Endodermal cell (in vitro differentiated cells): ENCODE results near the gene SPNS3. TPM values are rescaled to one million over a fixed set of nuclear protein-coding genes. Genes with fewer than 3 reads are reported as not detected.
A peak's percentile ranks its signal among the peaks of the same experiment; 100 is the strongest.

Experiments
- DNase-seq: peaks from one replicate; pipeline ENCODE4 v3.0.0-alpha.2; 2017
- H3K27ac ChIP-seq: 2 replicates; pipeline ENCODE4 v1.5.1; 2013; ENCODE audit warnings: mild to moderate bottlenecking, low read depth, low read length, moderate library complexity
- H3K27me3 ChIP-seq: 2 replicates; pipeline ENCODE4 v1.6.1; 2013; ENCODE audit warnings: mild to moderate bottlenecking, low read length, moderate library complexity; ENCODE audit not compliant: insufficient read depth, control insufficient read depth, poor library complexity, severe bottlenecking
- H3K36me3 ChIP-seq: 2 replicates; pipeline ENCODE4 v1.7.0; 2013; ENCODE audit warnings: mild to moderate bottlenecking, low read length, moderate library complexity; ENCODE audit not compliant: control insufficient read depth, insufficient read depth
- H3K4me1 ChIP-seq: one replicate; pipeline ENCODE4 v1.7.0; 2013; ENCODE audit warnings: low read length; ENCODE audit not compliant: control insufficient read depth, insufficient read depth
- H3K4me3 ChIP-seq: 2 replicates; pipeline ENCODE4 v1.5.1; 2013; ENCODE audit warnings: mild to moderate bottlenecking, low read length, moderate library complexity
- H3K9ac ChIP-seq: 2 replicates; pipeline ENCODE4 v1.6.1; 2013; ENCODE audit warnings: mild to moderate bottlenecking, low read length, moderate library complexity; ENCODE audit not compliant: poor library complexity, severe bottlenecking; ENCODE audit errors: extremely low read depth
- H3K9me3 ChIP-seq: 2 replicates; pipeline ENCODE4 v1.6.1; 2013; ENCODE audit warnings: mild to moderate bottlenecking, low read length, moderate library complexity; ENCODE audit not compliant: control insufficient read depth
- H3K27ac Mint-ChIP-seq: 2 replicates; pipeline ENCODE4 v1.8.0; 2020; ENCODE audit warnings: mixed read lengths
- H3K27me3 Mint-ChIP-seq: 2 replicates; pipeline ENCODE4 v1.8.0; 2021; ENCODE audit warnings: mild to moderate bottlenecking, mixed read lengths; ENCODE audit not compliant: insufficient read depth
- H3K36me3 Mint-ChIP-seq: 2 replicates; pipeline ENCODE4 v1.8.0; 2020; ENCODE audit warnings: low read depth, mixed read lengths
- H3K4me1 Mint-ChIP-seq: 2 replicates; pipeline ENCODE4 v1.8.0; 2020; ENCODE audit warnings: mixed read lengths
- H3K4me3 Mint-ChIP-seq: 2 replicates; pipeline ENCODE4 v1.8.0; 2020; ENCODE audit warnings: mild to moderate bottlenecking, moderate library complexity, mixed read lengths
- H3K9me3 Mint-ChIP-seq: 2 replicates; pipeline ENCODE4 v1.8.0; 2020; ENCODE audit warnings: mild to moderate bottlenecking, mixed read lengths
- WGBS, 2 experiments: methylation state at CpG; one replicate each; pipeline versions ENCODE4 v1.1.5 to v1.1.7; 2013; ENCODE audit warnings: missing lambda C conversion rate in 2 of 2, mixed read lengths in 1 of 2; ENCODE audit not compliant: insufficient coverage in 1 of 2, insufficient read length in 1 of 2; 5-methylcytosine and 5-hydroxymethylcytosine counted together
- total RNA-seq, 2 donors: library from RNA; stranded (reverse); fragmentation: NEBNext Ultra II Directional in 1 of 2; extraction: Animal tissue kit (Norgen Biotek cat#: 25700) in 1 of 2; gene quantifications; 2 replicates in 1 of 2; 3 replicates in 1 of 2; pipeline ENCODE4 v1.2.1, GENCODE V29; 2021
- TF ChIP-seq, protein P1 (sequence below): fragments of 200-600 bp; sonication (generic); conservative IDR thresholded peaks from 2 replicates; pipeline ENCODE4 v1.5.0; 2021; ENCODE audit warnings: antibody characterized with exemption, mild to moderate bottlenecking

The SPNS3 gene
- total RNA-seq, 2 donors from 2014 or later: not detected

- Histone ChIP-seq H3K9ac (no peak overlapping the region), H3K27ac (no peak overlapping the region), H3K27me3 (no peaks in the 10 kb centered on the region), H3K36me3 (no peaks in the 10 kb centered on the region), H3K9me3 (no peaks in the 10 kb centered on the region), H3K4me1 (no peaks in the 10 kb centered on the region), H3K4me3 (no peak overlapping the region)
- H3K4me1 Mint-ChIP-seq: no peaks in the 10 kb centered on the region
- DNase-seq: no peak
- TF ChIP-seq, protein P1, sequence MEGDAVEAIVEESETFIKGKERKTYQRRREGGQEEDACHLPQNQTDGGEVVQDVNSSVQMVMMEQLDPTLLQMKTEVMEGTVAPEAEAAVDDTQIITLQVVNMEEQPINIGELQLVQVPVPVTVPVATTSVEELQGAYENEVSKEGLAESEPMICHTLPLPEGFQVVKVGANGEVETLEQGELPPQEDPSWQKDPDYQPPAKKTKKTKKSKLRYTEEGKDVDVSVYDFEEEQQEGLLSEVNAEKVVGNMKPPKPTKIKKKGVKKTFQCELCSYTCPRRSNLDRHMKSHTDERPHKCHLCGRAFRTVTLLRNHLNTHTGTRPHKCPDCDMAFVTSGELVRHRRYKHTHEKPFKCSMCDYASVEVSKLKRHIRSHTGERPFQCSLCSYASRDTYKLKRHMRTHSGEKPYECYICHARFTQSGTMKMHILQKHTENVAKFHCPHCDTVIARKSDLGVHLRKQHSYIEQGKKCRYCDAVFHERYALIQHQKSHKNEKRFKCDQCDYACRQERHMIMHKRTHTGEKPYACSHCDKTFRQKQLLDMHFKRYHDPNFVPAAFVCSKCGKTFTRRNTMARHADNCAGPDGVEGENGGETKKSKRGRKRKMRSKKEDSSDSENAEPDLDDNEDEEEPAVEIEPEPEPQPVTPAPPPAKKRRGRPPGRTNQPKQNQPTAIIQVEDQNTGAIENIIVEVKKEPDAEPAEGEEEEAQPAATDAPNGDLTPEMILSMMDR: no peak
- no peaks in the 10 kb centered on the region for H3K9me3 Mint-ChIP-seq
- H3K27ac Mint-ChIP-seq: no peak overlapping the region
- no peaks in the 10 kb centered on the region for H3K27me3 Mint-ChIP-seq
- 68 to 78% methylated on average over 4 to 14 of the region's 14 CpGs for WGBS, 2 experiments
- no peaks in the 10 kb centered on the region for H3K36me3 Mint-ChIP-seq
- H3K4me3 Mint-ChIP-seq: no peak overlapping the region
Measured at GRCh38 chr17:4480929-4481898, 47.5 kb downstream of the SPNS3 start.

DNA sequence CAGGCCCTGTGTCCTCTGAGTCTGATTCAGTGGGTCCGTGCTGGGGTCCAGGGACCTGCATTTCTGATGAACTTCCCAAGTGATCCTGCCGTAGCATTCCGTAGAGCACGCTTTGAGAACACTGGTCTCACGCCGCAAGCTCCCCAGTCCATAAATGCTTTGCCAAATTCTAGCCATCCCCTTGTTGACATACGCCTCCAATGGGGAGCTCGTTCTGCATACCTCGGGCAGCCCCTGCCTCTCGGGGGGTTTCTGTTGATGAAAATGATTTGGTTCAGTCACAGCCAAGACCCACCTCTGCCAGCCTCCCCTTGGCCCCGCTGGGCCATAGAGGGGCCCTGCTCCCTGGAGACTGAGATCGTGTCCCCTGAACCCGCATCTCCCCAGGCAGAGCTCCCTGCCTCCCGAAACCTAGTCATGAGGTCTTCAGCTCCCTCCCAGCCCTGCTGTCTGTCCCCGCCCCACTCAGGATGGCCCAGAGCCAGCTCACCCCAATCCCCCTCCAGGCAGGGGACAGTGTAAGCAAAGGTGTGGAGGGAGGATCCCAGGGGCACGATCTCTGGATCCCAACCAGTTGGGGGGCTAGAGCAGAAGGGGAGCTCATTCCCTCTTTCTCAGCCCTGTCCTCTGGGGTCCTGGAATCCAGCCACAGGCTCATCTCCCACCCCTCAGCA is 48.7 kb downstream of the SPNS3 start:
- 94 to 95% methylated on average over 7 to 16 of the region's 16 CpGs for WGBS, 2 experiments
- Mint-ChIP-seq H3K4me1 (no peaks in the 10 kb centered on the region), H3K9me3 (no peaks in the 10 kb centered on the region), H3K4me3 (no peak overlapping the region), H3K36me3 (no peaks in the 10 kb centered on the region), H3K27ac (no peak overlapping the region), H3K27me3 (no peaks in the 10 kb centered on the region)
- H3K4me1 ChIP-seq: no peaks in the 10 kb centered on the region
- TF ChIP-seq, protein P1: no peak
- no peaks in the 10 kb centered on the region for H3K27me3 ChIP-seq
- DNase-seq: peak; percentile 58
- H3K36me3 ChIP-seq: no peaks in the 10 kb centered on the region
- no peak overlapping the region for H3K27ac ChIP-seq
- H3K9me3 ChIP-seq: no peaks in the 10 kb centered on the region
- no peak overlapping the region for H3K9ac ChIP-seq
- H3K4me3 ChIP-seq: no peak overlapping the region

DNA sequence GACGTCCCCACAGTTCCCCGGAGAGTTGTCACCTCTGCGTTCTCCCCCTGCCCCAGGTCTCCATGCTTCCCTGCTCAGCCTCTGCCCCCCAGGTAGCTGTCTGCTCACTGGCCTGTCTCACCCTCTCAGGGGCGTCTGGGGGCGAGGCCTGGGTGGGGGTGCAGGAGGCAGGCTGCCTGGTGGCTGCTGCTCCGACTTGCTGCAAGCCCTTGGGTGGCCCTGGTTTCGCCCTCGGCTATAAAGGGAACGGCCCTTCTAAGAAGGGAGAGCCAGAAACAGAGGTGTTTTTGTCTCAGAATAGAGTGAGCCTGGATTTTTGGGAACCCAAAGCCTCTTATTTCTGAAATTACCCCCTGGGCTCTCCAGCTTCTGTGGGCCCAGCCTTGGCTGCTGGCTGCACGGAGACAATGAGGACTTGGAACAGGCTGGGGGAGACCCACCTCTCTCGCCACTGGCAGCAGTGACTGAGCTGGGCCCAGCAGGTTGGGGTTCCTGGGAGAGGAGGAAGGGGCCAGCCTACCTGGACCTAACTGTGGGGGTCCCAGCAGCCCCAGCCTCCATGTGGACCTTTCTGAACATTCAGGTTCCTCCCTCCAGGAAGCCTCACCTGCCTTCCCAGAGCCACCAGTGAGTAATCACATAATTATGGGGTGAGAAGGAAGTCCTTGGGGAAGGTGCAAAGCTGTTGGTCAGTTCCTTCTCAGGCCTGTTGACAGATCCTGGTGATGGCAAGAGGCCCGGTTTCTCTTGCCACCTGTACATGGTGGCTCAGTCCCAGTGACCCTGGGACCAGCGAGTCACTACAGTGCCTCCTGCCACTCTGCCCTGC is 49.5 kb downstream of the SPNS3 start:
- Mint-ChIP-seq H3K9me3 (no peaks in the 10 kb centered on the region), H3K27ac (no peak overlapping the region), H3K4me1 (no peaks in the 10 kb centered on the region), H3K36me3 (no peaks in the 10 kb centered on the region), H3K4me3 (no peak overlapping the region), H3K27me3 (no peaks in the 10 kb centered on the region)
- peak; percentile 88 for DNase-seq
- Histone ChIP-seq H3K4me3 (no peak overlapping the region), H3K27ac (no peak overlapping the region), H3K4me1 (no peaks in the 10 kb centered on the region), H3K27me3 (no peaks in the 10 kb centered on the region), H3K9me3 (no peaks in the 10 kb centered on the region), H3K9ac (no peak overlapping the region), H3K36me3 (no peaks in the 10 kb centered on the region)
- TF ChIP-seq, protein P1: no peak
- WGBS, 2 experiments: 83 to 86% methylated on average over 5 to 13 of the region's 13 CpGs
